Naive B cell (primary cell): ENCODE measurements around the gene PAAF1. TPM values are rescaled to one million over a fixed set of nuclear protein-coding genes. Genes with fewer than 3 reads are reported as not detected.

Experiments
- ATAC-seq, 2 donors: fragments of 150-1000 bp; cut with Tn5 transposase; 2 replicates each; pipeline ENCODE4 v1.10.0; 2021; ENCODE audit warnings: low read depth in 2 of 2, mild to moderate bottlenecking in 2 of 2, moderate library complexity in 2 of 2
- DNase-seq: peaks from one replicate; pipeline ENCODE4 v3.0.0; 2022
- H3K27ac Mint-ChIP-seq, 6 donors: one replicate each; pipeline ENCODE4 v1.8.0; 2020 to 2022; ENCODE audit warnings: mild to moderate bottlenecking in 6 of 6, mixed read lengths in 6 of 6, moderate library complexity in 5 of 6, inconsistent platforms in 2 of 6
- H3K27me3 Mint-ChIP-seq, 3 donors: one replicate each; pipeline ENCODE4 v1.8.0; 2021 to 2022; ENCODE audit warnings: mixed read lengths in 3 of 3, mild to moderate bottlenecking in 1 of 3
- H3K36me3 Mint-ChIP-seq, 2 donors: one replicate each; pipeline ENCODE4 v1.8.0; 2020 to 2022; ENCODE audit warnings: mixed read lengths in 2 of 2, inconsistent platforms in 1 of 2, mild to moderate bottlenecking in 1 of 2
- H3K4me1 Mint-ChIP-seq, 3 donors: one replicate each; pipeline ENCODE4 v1.8.0; 2020 to 2022; ENCODE audit warnings: mixed read lengths in 3 of 3, inconsistent platforms in 1 of 3, mild to moderate bottlenecking in 1 of 3, moderate library complexity in 1 of 3
- H3K4me3 Mint-ChIP-seq, 8 donors: one replicate each; pipeline ENCODE4 v1.8.0; 2020 to 2022; ENCODE audit warnings: mild to moderate bottlenecking in 8 of 8, mixed read lengths in 8 of 8, moderate library complexity in 8 of 8, inconsistent platforms in 2 of 8
- H3K9me3 Mint-ChIP-seq, 7 donors: one replicate each; pipeline ENCODE4 v1.8.0; 2020 to 2022; ENCODE audit warnings: mixed read lengths in 7 of 7, mild to moderate bottlenecking in 5 of 7, inconsistent platforms in 2 of 7, moderate library complexity in 1 of 7
- polyA plus RNA-seq, 6 donors: library from polyadenylated mRNA; unstranded; fragments of 300-500 nt; fragmentation: Illumina TruSeq; gene quantifications; one replicate each; pipeline ENCODE4 v1.2.3, GENCODE V29; 2021; ENCODE audit warnings: low read depth in 6 of 6

The PAAF1 gene
- polyA plus RNA-seq, 6 donors from 2014 or later = 11.5 to 22.5 (median 16.0) TPM

DNA sequence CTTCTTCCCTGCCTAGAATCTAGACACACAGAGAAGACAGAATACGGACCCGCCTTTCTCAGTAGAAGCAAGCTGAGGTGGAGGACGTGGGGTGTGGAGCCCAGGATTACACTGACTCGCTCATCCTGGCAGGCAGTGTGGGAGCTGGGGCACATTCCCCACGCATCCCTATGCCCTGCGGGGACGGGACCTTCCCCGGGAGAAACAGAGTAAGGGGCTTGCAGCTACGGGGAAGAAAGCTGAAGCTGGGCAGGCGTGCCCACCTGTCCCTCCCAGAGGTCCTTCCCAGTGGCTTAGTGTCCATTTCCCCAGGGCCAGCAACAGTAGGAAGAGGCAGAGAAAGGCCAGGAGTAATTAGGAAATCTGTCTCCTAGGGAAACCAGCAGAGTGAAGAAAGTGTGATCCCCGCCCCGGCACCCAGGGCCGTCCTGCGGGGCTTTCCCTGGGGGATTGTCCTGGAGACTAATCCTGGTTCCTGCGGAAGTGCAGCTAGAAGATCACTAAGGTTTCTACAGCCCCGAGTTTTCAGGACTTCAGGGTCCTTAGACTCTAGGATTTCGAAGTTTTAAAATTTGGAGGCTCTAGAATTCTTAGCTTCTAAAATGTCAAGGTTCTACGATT lies 81.8 kb downstream of the PAAF1 start:
- peak overlapping the region in 3 of 6 donors; percentile 16 to 72 (median 38) for H3K27ac Mint-ChIP-seq

DNA sequence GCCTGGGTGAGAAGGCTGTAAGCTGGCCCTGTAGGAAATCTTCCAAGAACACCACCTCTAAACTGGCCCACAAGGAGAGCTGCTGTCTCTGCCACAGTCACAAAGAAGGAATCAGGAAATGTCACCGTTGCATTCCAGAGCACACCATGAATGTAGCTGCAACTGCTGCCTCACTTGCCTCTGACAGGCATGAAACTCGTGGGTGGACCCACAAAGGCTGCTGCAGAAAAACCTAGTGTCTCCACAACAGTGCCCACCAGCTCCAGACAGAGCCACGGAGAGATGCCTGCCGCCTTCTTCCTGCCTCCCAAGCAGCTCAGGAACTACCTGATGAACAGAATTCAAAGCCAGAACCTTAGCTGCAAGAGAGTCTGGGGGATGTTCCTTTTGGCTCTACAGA lies 84.5 kb downstream of the PAAF1 start:
- H3K4me1 Mint-ChIP-seq = peaks cover 11 to 16% (median 13%) of the 10 kb centered on the region in 3 donors
- H3K27me3 Mint-ChIP-seq = peaks cover 6 to 19% (median 14%) of the 10 kb centered on the region in 3 donors
- no peak for ATAC-seq
- DNase-seq = no peak
- peak overlapping the region in 1 of 6 donors; percentile 66 for H3K27ac Mint-ChIP-seq
- no peaks in the 10 kb centered on the region for H3K36me3 Mint-ChIP-seq
- no peaks in the 10 kb centered on the region for H3K9me3 Mint-ChIP-seq
- no peak overlapping the region for H3K4me3 Mint-ChIP-seq

More for the DNA sequence above, 81.8 kb downstream of the PAAF1 start:
- peak overlapping the region in 1 of 8 donors; percentile 21 for H3K4me3 Mint-ChIP-seq
- peaks cover 6 to 25% (median 19%) of the 10 kb centered on the region in 3 donors for H3K27me3 Mint-ChIP-seq
- DNase-seq (no peak), ATAC-seq (no peak)
- peaks cover 0 to 7% (median 0%) of the 10 kb centered on the region in 3 donors for H3K4me1 Mint-ChIP-seq
- H3K9me3 Mint-ChIP-seq = no peaks in the 10 kb centered on the region
- H3K36me3 Mint-ChIP-seq = no peaks in the 10 kb centered on the region

DNA sequence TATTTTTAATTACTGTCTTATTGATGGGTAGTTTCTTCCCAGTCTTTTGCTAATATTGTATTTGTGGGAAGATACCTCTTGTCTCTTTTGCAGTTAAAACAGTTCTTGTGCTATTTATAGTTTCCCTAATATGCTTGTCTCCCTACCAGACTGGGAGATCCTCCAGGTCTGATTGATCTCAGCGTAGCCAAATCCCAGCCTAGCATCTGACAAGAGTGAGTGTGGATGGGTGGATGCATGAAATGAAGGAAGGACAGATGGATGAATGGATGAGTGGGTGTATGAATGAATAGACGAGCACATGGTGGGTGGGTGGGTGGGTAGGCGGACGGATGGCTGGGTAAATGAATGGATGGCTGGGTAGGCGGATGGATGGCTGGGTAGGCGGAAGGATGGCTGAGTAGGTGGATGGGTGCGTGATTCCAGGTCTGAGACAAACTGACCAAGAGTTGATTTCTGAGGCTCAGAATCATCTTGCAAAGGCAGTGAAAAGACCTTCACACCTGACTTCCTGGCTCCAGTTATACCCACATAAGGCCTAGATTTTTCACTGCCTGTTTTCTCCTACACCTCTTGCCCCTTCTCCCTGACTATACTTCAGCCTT lies 85.4 kb downstream of the PAAF1 start:
- peak overlapping the region in 1 of 6 donors; percentile 34 for H3K27ac Mint-ChIP-seq

DNA sequence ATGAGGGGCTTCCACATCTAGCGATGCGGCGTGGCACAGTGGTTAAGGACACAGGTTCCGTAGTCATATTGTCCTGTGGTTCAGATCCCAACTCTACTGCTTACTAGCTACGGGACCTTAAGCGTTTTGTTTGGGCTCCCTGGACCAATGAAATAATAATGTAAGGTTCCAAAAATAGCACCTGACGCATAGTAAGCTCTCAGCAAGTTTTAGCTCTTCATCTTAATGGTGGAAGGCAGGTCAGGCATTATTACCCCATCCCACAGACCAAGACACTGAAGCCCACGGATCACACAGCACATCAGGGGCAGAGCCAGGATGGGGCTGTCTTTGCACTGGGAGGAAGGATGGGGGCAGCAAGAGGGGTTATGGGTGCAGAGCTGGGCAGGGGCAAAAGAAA lies 87.1 kb downstream of the PAAF1 start:
- DNase-seq = no peak
- Mint-ChIP-seq H3K4me1 (peaks cover 18 to 29% (median 23%) of the 10 kb centered on the region in 3 donors), H3K9me3 (no peaks in the 10 kb centered on the region), H3K36me3 (no peaks in the 10 kb centered on the region), H3K27ac (peak overlapping the region in 4 of 6 donors; percentile 57 to 93 (median 71)), H3K4me3 (peak overlapping the region in 4 of 8 donors; percentile 2 to 42 (median 19)), H3K27me3 (no peaks in the 10 kb centered on the region)
- peak in 1 of 2 donors; percentile 3 for ATAC-seq

More for the DNA sequence above, 85.4 kb downstream of the PAAF1 start:
- DNase-seq = no peak
- Mint-ChIP-seq H3K9me3 (no peaks in the 10 kb centered on the region), H3K4me1 (peaks cover 9 to 16% (median 11%) of the 10 kb centered on the region in 3 donors), H3K27me3 (peaks cover 5 to 10% (median 6%) of the 10 kb centered on the region in 3 donors), H3K36me3 (no peaks in the 10 kb centered on the region), H3K4me3 (no peak overlapping the region)
- no peak for ATAC-seq

DNA sequence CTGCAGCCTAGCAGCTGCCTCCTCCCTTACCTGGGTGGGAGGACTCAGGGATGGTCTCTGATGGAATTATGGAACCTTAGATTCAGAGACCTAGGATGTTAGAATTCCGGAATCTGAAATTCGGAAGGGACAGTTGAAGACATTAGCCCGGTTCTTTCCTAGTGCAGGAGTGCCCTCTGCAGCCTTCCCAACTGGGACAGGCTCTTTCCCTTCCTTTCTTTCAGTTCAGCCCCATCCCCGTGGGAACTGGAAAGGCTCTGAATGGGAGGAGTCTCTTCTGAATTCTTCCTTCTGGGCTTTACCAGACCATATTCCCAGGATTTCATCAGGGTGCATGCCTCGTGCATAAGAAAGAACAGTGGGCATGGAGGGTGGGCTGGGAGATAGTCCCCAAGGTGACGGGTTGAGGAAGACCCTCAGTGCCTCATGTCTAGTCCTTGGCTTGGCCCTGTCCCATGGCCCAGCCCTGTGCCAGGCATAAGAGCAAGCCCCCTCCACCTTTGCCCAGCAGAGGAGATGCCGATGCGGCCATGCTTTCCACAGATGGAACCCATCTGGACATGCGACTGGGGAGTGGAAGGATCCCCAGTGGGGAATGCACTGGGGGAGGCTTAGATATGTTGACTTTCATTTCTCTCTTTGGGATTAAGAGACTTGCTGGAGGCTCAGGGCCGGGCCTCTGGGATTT lies 88.4 kb downstream of the PAAF1 start:
- Mint-ChIP-seq H3K4me1 (peaks cover 31 to 43% (median 37%) of the 10 kb centered on the region in 3 donors), H3K9me3 (no peaks in the 10 kb centered on the region), H3K36me3 (no peaks in the 10 kb centered on the region), H3K27ac (peak overlapping the region in 2 of 6 donors; percentile 37 to 54), H3K27me3 (no peaks in the 10 kb centered on the region), H3K4me3 (no peak overlapping the region)
- DNase-seq (no peak), ATAC-seq (no peak)

DNA sequence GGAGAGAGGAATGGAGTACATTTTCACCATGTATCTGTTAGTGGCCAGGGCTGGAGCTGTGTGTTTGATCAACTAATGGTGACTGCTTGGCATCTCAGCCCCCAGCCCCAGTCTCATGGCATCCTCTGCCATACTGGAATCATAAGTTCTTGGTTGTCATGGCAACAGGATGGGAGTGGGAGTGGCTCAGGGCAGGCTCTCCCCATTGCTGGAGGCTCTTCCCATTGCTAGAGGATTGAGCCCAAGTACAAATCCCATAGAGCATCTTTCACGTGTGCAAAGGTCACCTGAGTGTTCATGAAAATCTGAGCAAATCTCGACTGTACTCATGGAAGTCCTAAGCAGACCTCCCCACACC lies 88.9 kb downstream of the PAAF1 start:
- H3K27me3 Mint-ChIP-seq = no peaks in the 10 kb centered on the region
- H3K9me3 Mint-ChIP-seq = no peaks in the 10 kb centered on the region
- H3K4me3 Mint-ChIP-seq = peak overlapping the region in 1 of 8 donors; percentile 22
- ATAC-seq = no peak
- H3K4me1 Mint-ChIP-seq = peaks cover 33 to 48% (median 42%) of the 10 kb centered on the region in 3 donors
- peak overlapping the region in 2 of 6 donors; percentile 54 to 60 for H3K27ac Mint-ChIP-seq
- DNase-seq = no peak
- no peaks in the 10 kb centered on the region for H3K36me3 Mint-ChIP-seq

DNA sequence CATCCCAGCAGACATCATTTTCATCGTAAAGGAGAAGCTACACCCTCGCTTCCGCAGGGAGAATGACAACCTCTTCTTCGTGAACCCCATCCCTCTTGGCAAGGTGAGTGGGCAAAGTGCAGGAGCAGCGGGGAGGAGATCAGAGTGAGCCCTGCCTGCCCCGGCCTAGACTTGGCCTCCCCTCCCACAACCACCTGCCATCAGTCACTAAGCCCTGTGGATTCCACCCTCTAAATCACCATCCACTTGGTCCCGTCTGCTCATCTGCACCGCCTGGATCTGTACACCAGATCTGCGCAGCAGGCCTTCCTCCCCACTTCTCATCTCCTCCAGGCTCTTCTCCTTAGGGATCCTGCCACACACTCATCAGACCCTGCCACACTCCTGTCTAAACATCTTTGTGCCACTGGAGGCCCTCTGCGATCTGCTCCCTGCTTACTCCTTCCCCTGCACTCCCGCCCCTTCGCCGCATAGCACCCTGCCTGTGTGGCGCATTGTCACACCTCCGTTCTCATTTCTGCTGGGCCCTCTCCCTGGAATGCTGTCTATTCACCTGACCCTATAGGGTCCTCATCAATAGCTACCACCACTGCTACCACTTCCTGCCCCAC lies 91.7 kb downstream of the PAAF1 start:
- Mint-ChIP-seq H3K27me3 (no peaks in the 10 kb centered on the region), H3K4me3 (peak overlapping the region in 5 of 8 donors; percentile 14 to 61 (median 47)), H3K27ac (peak overlapping the region; percentile 62 to 99 (median 88)), H3K36me3 (no peaks in the 10 kb centered on the region), H3K4me1 (peaks cover 55 to 75% (median 69%) of the 10 kb centered on the region in 3 donors), H3K9me3 (no peaks in the 10 kb centered on the region)
- DNase-seq (no peak), ATAC-seq (no peak)

DNA sequence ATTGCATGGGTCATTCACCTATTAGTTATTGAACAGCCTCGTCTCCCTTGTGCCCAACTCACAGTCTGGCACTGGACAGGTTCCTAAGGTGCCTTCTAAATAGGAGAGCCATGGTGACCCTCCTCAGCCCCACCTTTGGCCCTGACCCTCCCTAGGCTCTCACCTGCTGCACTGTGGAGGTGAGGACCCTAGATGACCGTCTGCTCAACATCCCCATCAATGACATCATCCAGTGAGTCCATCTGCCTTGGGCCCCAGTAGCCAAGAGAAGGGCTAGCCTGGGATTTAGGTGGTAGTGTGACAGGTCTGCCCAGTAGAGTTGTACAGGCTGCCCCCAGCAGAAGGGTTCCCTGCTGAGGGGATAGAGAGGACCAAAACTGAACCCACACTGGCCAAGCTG lies 92.3 kb downstream of the PAAF1 start:
- Mint-ChIP-seq H3K27me3 (no peaks in the 10 kb centered on the region), H3K9me3 (no peaks in the 10 kb centered on the region), H3K27ac (peak overlapping the region; percentile 62 to 99 (median 89)), H3K4me3 (peak overlapping the region in 4 of 8 donors; percentile 5 to 30 (median 16)), H3K4me1 (peaks cover 59 to 77% (median 74%) of the 10 kb centered on the region in 3 donors), H3K36me3 (peaks cover 0 to 4% of the 10 kb centered on the region in 2 donors)
- DNase-seq (no peak), ATAC-seq (no peak)

DNA sequence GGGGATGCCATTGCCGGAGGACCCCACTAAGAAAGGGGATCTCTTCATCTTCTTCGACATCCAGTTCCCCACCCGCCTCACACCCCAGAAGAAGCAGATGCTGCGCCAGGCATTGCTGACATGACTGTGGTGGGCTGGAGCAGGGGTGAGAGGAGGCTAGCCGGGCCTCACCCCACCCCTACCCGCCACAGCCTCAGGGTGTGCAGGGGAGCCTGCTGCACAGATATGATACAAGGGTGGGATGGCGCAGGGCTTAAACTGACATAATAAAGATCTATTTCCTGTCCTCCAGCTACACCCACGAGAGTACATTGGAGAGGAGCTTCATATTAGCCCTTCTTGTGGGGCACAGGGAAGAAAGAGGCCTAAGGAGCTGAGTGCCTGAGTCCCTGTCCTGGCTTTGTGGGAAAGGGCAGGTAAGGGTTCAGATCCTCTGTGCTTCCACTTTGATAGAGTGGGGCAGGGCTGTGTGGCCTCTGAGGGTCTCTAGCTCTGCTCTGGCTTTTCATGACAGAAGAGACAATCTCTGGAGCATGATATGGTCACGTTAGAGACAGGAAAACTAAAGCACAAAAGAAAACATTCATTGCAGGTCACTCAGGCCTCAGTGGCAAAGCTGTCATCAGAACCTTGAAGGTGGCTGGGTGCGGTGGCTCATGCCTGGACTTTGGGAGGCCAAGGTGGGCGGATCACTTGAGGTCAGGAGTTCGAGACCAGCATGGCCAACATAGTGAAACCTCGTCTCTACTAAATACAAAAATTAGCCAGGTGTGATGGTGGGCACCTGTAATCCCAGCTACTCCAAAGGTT lies 93.4 kb downstream of the PAAF1 start:
- peak in 1 of 2 donors; percentile 4 for ATAC-seq
- H3K27ac Mint-ChIP-seq = peak overlapping the region; percentile 44 to 99 (median 86)
- H3K4me1 Mint-ChIP-seq = peaks cover 65 to 81% (median 79%) of the 10 kb centered on the region in 3 donors
- H3K9me3 Mint-ChIP-seq = peaks cover 0 to 2% (median 0%) of the 10 kb centered on the region in 7 donors
- peak overlapping the region in 7 of 8 donors; percentile 9 to 79 (median 56) for H3K4me3 Mint-ChIP-seq
- no peak for DNase-seq
- H3K36me3 Mint-ChIP-seq = peaks cover 11 to 15% of the 10 kb centered on the region in 2 donors
- H3K27me3 Mint-ChIP-seq = no peaks in the 10 kb centered on the region

DNA sequence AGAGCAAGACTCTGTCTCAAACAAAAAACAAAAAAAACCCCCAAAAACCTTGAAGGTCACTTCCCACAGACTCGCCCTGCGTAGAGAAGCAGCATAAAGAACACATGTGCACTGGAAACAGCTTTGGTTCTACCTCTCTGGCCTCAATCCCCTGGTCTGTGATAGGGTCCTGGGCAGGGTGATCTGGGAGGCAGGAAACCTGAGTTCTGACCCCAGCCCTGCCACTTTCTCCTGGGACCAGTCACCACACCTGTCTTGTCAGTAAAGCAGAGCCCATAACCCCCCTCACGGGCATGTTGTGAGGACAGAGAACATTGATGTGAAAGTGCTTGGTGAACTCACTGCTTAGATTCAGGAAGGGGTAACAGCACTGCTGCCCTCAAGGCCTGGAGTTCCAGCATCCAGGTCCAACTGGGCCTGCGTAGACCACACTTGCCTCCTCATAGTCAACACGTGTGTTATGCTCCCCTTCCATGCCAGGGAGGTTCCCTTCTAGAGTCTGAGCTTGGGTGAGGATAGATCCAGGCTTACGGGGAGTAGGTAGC lies 94.4 kb downstream of the PAAF1 start:
- peak overlapping the region in 6 of 8 donors; percentile 37 to 70 (median 53) for H3K4me3 Mint-ChIP-seq
- H3K27me3 Mint-ChIP-seq = no peaks in the 10 kb centered on the region
- DNase-seq = no peak
- H3K36me3 Mint-ChIP-seq = peaks cover 18 to 19% of the 10 kb centered on the region in 2 donors
- H3K27ac Mint-ChIP-seq = peak overlapping the region; percentile 86 to 99 (median 92)
- peak in 1 of 2 donors; percentile 12 for ATAC-seq
- peaks cover 72 to 87% (median 87%) of the 10 kb centered on the region in 3 donors for H3K4me1 Mint-ChIP-seq
- H3K9me3 Mint-ChIP-seq = peaks cover 0 to 5% (median 0%) of the 10 kb centered on the region in 7 donors

DNA sequence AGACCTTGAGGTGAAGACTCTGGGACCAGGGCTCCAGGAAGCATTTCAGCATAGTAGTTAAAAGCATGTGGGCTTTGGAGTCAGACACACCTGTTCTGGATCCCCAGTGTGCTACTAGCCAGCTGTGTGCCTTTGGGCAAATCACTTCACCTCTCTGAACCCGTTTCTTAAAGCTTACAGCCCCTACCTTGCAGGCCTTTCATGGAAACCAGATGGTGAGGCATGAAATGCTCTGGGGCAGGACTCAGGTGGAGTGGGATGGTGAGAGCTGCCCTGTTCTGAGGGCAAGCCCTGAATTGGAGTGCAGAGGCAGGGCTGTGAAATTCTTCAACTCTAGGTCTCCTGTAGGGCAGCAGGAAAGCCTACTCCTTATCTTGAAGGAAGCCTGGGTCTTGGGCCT lies 95.4 kb downstream of the PAAF1 start:
- Mint-ChIP-seq H3K27me3 (no peaks in the 10 kb centered on the region), H3K27ac (peak overlapping the region; percentile 51 to 99 (median 94)), H3K36me3 (peaks cover 22 to 28% of the 10 kb centered on the region in 2 donors), H3K4me1 (peaks cover 80 to 96% (median 92%) of the 10 kb centered on the region in 3 donors), H3K9me3 (peaks cover 0 to 5% (median 0%) of the 10 kb centered on the region in 7 donors), H3K4me3 (peak overlapping the region in 5 of 8 donors; percentile 6 to 65 (median 53))
- DNase-seq (no peak), ATAC-seq (no peak)
